Fibroblast of lung (primary cell): Measurements from ENCODE around the gene MPDU1. TPM values are rescaled to one million over a fixed set of nuclear protein-coding genes. Genes with fewer than 3 reads are reported as not detected.
A peak's percentile ranks its signal among the peaks of the same experiment; 100 is the strongest.

Experiments
- DNase-seq, 2 donors: peaks; one replicate each; pipeline versions ENCODE4 v3.0.0 to v3.0.0-alpha.2; 2010; ENCODE audit warnings: low read depth in 2 of 2
- H2AFZ ChIP-seq: 2 replicates; pipeline ENCODE4 v1.5.1; 2012; ENCODE audit warnings: low read length, control low read depth, inconsistent platforms
- H3K27ac ChIP-seq: 2 replicates; pipeline ENCODE4 v1.5.1; 2011; ENCODE audit warnings: low read length, control low read depth; ENCODE audit not compliant: insufficient read depth
- H3K27me3 ChIP-seq: 2 replicates; pipeline ENCODE4 v1.5.1; 2011; ENCODE audit warnings: mild to moderate bottlenecking, low read length; ENCODE audit not compliant: control insufficient read depth, insufficient read depth
- H3K36me3 ChIP-seq: 2 replicates; pipeline ENCODE4 v1.5.1; 2011; ENCODE audit warnings: low read length; ENCODE audit not compliant: control insufficient read depth, insufficient read depth
- H3K4me1 ChIP-seq: 2 replicates; pipeline ENCODE4 v1.5.1; 2011; ENCODE audit warnings: low read length; ENCODE audit not compliant: control insufficient read depth, insufficient read depth; ENCODE audit errors: extremely low read depth
- H3K4me2 ChIP-seq: 2 replicates; pipeline ENCODE4 v1.5.1; 2011; ENCODE audit warnings: low read length, control low read depth; ENCODE audit not compliant: insufficient read depth; ENCODE audit errors: extremely low read depth
- H3K4me3 ChIP-seq, 4 experiments: fragments of 200-600 bp in 1 of 4; sonication (generic) in 1 of 4; replicated peaks in 1 of 4; 2 replicates each; pipeline ENCODE4 v1.5.1; 2011 to 2016; ENCODE audit warnings: low read length in 4 of 4, low read depth in 3 of 4, mild to moderate bottlenecking in 3 of 4, control low read depth in 2 of 4, inconsistent platforms in 1 of 4, mixed read lengths in 1 of 4; ENCODE audit not compliant: insufficient read depth in 1 of 4; ENCODE audit errors: control extremely low read depth in 1 of 4
- H3K79me2 ChIP-seq: 2 replicates; pipeline ENCODE4 v1.5.1; 2012; ENCODE audit warnings: mild to moderate bottlenecking, low read length, inconsistent platforms; ENCODE audit not compliant: control insufficient read depth, insufficient read depth
- H3K9ac ChIP-seq: 2 replicates; pipeline ENCODE4 v1.5.1; 2011; ENCODE audit warnings: mild to moderate bottlenecking, low read length, control low read depth; ENCODE audit not compliant: insufficient read depth
- H3K9me3 ChIP-seq: 2 replicates; pipeline ENCODE4 v1.5.1; 2012; ENCODE audit warnings: low read depth, low read length; ENCODE audit not compliant: control insufficient read depth, insufficient read depth
- H4K20me1 ChIP-seq: 2 replicates; pipeline ENCODE4 v1.5.1; 2011; ENCODE audit warnings: low read length; ENCODE audit not compliant: control insufficient read depth, insufficient read depth; ENCODE audit errors: extremely low read depth
- CTCF ChIP-seq, 2 donors: IDR thresholded peaks in 1 of 2; conservative IDR thresholded peaks in 1 of 2; 1 replicate in 1 of 2; 2 replicates in 1 of 2; pipeline ENCODE4 v1.5.1; 2011 to 2012; ENCODE audit warnings: low read length in 2 of 2, control low read depth in 1 of 2, inconsistent platforms in 1 of 2, low read depth in 1 of 2, mild to moderate bottlenecking in 1 of 2
- EZH2 ChIP-seq: IDR thresholded peaks from 2 replicates; pipeline ENCODE4 v1.5.1; 2012; ENCODE audit warnings: low read length, control low read depth, mild to moderate bottlenecking; ENCODE audit errors: missing control alignments
- polyA plus RNA-seq, 2 donors: library from polyadenylated mRNA; depleted of rRNA in 1 of 2; stranded (reverse) in 1 of 2; unstranded in 1 of 2; fragments of >200 nt; gene quantifications; 2 replicates each; pipeline ENCODE4 v1.2.1, GENCODE V29; 2011 to 2012; ENCODE audit warnings: missing spikeins in 1 of 2
- total RNA-seq: library from RNA; depleted of rRNA; stranded (reverse); fragments of >200 nt; gene quantifications from 2 replicates; pipeline ENCODE4 v1.2.1, GENCODE V29; 2014

MPDU1 gene
- total and polyA plus RNA-seq, 2 donors (not counting 1 experiment from before 2014, with no cell fraction given) = 51.9 to 107 TPM

GRCh38 chr17:7631398-7632380 lies 48.0 kb downstream of the MPDU1 start:
- Histone ChIP-seq H3K27me3 (no peaks in the 10 kb centered on the region), H3K9ac (no peak overlapping the region), H3K4me3 (no peak overlapping the region), H3K4me2 (no peak overlapping the region), H3K4me1 (peaks cover 2% of the 10 kb centered on the region), H3K9me3 (no peaks in the 10 kb centered on the region), H3K36me3 (no peaks in the 10 kb centered on the region), H3K79me2 (peaks cover 6% of the 10 kb centered on the region), H4K20me1 (no peaks in the 10 kb centered on the region), H3K27ac (no peak overlapping the region), H2AFZ (no peak overlapping the region)
- no peak for TF ChIP-seq CTCF (conservative IDR thresholded peaks at IDR 0.05 in 1 of 2, IDR thresholded peaks at IDR 0.05 in 1 of 2; ENCODE audit: low read depth in 1 of 2, low read length in 2 of 2)
- no peak for TF ChIP-seq EZH2
- DNase-seq = no peak

- Histone ChIP-seq H3K4me3 (no peak overlapping the region), H3K27me3 (no peaks in the 10 kb centered on the region), H3K79me2 (no peaks in the 10 kb centered on the region), H3K9me3 (no peaks in the 10 kb centered on the region), H4K20me1 (no peaks in the 10 kb centered on the region), H3K36me3 (no peaks in the 10 kb centered on the region), H3K4me2 (no peak overlapping the region), H2AFZ (peak overlapping the region; percentile 6), H3K4me1 (no peaks in the 10 kb centered on the region), H3K27ac (no peak overlapping the region), H3K9ac (no peak overlapping the region)
- DNase-seq = peak; percentile 36 to 64
- TF ChIP-seq CTCF (conservative IDR thresholded peaks at IDR 0.05 in 1 of 2, IDR thresholded peaks at IDR 0.05 in 1 of 2; ENCODE audit: low read depth in 1 of 2, low read length in 2 of 2) = peak; percentile 58 to 71
- TF ChIP-seq EZH2 = no peak
These were observed 48.8 kb downstream of the MPDU1 start for GRCh38 chr17:7632492-7632894.

- Histone ChIP-seq H4K20me1 (no peaks in the 10 kb centered on the region), H3K4me2 (no peak overlapping the region), H3K36me3 (no peaks in the 10 kb centered on the region), H3K9ac (no peak overlapping the region), H2AFZ (no peak overlapping the region), H3K4me1 (no peaks in the 10 kb centered on the region), H3K79me2 (no peaks in the 10 kb centered on the region), H3K27me3 (no peaks in the 10 kb centered on the region), H3K9me3 (no peaks in the 10 kb centered on the region), H3K27ac (no peak overlapping the region), H3K4me3 (no peak overlapping the region)
- no peak for TF ChIP-seq CTCF (conservative IDR thresholded peaks at IDR 0.05 in 1 of 2, IDR thresholded peaks at IDR 0.05 in 1 of 2; ENCODE audit: low read depth in 1 of 2, low read length in 2 of 2)
- TF ChIP-seq EZH2 = no peak
- DNase-seq = no peak
These were observed 49.4 kb downstream of the MPDU1 start for GRCh38 chr17:7633093-7633492.
